Mononuclear cell (primary cell): Measurements from ENCODE around the gene IMPDH2. TPM values are rescaled to one million over a fixed set of nuclear protein-coding genes. Genes with fewer than 3 reads are reported as not detected.

ENCODE experiments used
- H3K27me3 ChIP-seq: 2 replicates; pipeline ENCODE4 v1.6.0; 2011; ENCODE audit warnings: low read length, control low read depth; ENCODE audit not compliant: insufficient read depth
- H3K4me1 ChIP-seq: 2 replicates; pipeline ENCODE4 v1.5.1; 2011; ENCODE audit warnings: mild to moderate bottlenecking, low read length, control low read depth; ENCODE audit not compliant: insufficient read depth
- H3K4me3 ChIP-seq: 2 replicates; pipeline ENCODE4 v1.5.1; 2011; ENCODE audit warnings: mild to moderate bottlenecking, low read length, moderate library complexity
- H3K9me3 ChIP-seq: 2 replicates; pipeline ENCODE4 v1.5.1; 2011; ENCODE audit warnings: low read depth, mild to moderate bottlenecking, control low read depth, low read length
- total RNA-seq: library from RNA; depleted of rRNA; stranded (reverse); fragments of >200 nt; gene quantifications from one replicate; pipeline ENCODE4 v1.2.3, GENCODE V29; 2012

The IMPDH2 gene
- total RNA-seq, 1 donor = 81.5 TPM

DNA sequence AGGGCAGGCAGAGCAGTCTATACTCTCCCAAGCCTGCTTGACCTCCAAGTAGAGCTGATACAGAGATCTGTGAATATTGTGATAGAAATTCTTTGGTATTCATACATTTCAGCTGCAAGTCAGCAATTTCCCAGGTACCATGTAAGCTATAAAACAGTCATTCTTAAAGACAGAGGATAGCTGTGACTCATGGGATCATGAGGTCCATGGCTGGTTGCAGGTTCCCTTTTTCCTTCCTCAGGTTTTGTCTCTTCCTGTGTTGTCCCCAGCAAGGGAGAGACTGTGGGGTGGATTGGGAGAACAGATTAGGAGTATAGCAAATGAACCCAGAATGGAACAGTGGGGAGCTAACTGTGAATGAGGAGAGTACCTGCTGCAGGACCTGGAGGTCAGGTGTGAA, 44.5 kb downstream of the IMPDH2 start:
- Histone ChIP-seq H3K27me3 (no peaks in the 10 kb centered on the region), H3K4me3 (no peak overlapping the region), H3K4me1 (peaks cover 9% of the 10 kb centered on the region), H3K9me3 (no peaks in the 10 kb centered on the region)

DNA sequence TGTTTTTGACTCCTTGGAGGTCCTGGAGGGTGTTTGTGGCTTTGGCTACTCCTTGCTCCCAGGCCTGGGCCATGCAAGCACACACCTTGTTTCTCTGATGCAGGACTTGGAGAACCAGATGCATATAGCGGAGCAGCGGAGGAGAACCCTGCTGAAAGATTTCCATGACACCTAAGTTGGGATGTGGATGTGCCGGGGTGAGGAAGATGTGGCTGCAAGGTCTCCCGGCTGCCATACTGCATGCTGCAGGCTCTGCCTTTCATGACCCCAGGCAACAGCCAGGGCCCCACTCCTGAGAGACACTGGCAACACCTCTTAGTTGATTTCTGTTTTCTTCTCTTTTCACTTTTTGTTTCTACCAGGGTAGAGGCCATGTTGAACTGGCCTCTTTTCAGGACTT, 46.1 kb downstream of the IMPDH2 start:
- H3K4me1 ChIP-seq = no peaks in the 10 kb centered on the region
- no peak overlapping the region for H3K4me3 ChIP-seq
- H3K27me3 ChIP-seq = no peaks in the 10 kb centered on the region
- no peaks in the 10 kb centered on the region for H3K9me3 ChIP-seq

DNA sequence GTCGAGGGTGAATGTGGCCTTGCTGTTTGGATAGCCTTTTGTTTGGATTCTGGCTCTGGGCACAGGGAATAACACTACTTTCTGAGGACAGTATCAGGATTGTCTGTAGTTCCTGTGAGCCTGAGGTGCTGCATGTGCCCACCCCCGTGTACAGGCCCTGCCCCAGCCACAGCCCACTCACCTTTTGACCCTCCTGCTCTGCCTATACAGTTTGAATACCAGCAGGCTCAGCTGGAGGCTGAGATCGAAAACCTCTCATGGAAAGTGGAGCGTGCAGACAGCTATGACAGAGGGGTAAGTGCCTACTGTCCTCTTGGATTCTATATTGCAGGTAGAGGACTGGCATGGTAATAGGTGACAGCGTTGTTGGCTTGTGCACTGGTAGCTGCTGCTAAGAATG, 46.5 kb downstream of the IMPDH2 start:
- Histone ChIP-seq H3K4me3 (no peak overlapping the region), H3K27me3 (no peaks in the 10 kb centered on the region), H3K4me1 (no peaks in the 10 kb centered on the region), H3K9me3 (no peaks in the 10 kb centered on the region)

DNA sequence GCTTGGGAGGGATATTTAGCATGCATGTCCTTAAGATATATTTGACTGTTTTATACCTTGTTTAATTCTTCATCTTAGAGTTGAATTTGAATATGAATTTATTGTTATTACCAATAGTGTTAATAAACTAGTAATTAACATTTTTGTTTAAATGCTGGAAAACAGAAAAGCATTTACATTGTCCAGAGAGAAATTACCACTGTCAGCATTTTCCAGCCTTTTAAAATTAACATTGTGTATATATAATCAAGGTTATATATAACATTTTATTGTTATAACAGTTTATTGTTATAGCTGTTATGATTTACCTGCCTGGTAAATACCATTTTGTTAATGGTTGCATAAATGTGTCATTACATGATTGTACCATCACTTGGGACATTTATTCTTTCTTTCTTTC, 47.2 kb downstream of the IMPDH2 start:
- H3K4me1 ChIP-seq = no peaks in the 10 kb centered on the region
- no peaks in the 10 kb centered on the region for H3K9me3 ChIP-seq
- no peaks in the 10 kb centered on the region for H3K27me3 ChIP-seq
- H3K4me3 ChIP-seq = no peak overlapping the region

DNA sequence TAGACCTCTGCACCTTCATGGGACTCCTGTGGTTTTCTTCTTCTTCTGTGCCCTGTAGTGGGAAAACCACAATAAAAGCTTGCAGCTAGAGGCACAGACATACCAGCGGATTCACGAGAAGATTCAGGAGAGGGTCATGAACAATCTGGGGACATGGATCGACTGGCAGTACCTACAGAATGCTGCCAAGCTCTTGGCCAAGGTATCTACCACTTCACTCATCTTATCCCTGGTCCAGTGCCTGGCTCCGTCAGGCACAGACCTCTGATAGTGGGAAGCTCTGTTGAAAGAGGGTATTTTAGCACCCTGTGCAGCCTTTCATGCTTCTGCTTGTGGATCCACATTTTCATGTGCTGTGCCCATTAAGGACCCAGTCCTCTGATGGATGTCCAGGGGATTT, 48.9 kb downstream of the IMPDH2 start:
- Histone ChIP-seq H3K4me3 (no peak overlapping the region), H3K4me1 (no peaks in the 10 kb centered on the region), H3K9me3 (no peaks in the 10 kb centered on the region), H3K27me3 (no peaks in the 10 kb centered on the region)

DNA sequence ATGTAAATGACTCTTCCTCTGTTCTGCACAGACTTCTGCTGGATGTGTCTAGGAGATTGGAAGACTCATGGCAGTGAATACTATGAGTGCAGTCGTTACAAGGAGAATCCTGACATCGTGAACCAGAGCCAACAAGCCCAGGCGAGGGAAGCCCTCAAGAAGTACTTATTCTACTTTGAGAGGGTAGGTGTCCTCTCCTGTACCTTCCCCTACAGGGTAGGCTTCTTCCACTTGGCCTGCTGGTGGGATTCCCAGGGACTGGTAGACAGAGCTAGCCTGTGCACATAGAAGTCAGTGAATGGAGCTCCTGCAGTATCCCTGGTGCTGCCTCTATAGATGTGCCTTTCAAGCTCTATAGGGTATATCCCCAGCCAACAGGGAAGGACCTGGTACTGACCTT, 49.7 kb downstream of the IMPDH2 start:
- H3K4me1 ChIP-seq = no peaks in the 10 kb centered on the region
- H3K4me3 ChIP-seq = no peak overlapping the region
- no peaks in the 10 kb centered on the region for H3K9me3 ChIP-seq
- no peaks in the 10 kb centered on the region for H3K27me3 ChIP-seq

Other genes starting within 250 kb of the IMPDH2 start
- 26.1 TPM for gene PRKAR2A, start 181.5 kb downstream of the IMPDH2 start, total RNA-seq
- gene SLC25A20, start 130.5 kb downstream of the IMPDH2 start, total RNA-seq = 2.2 TPM
- 120 TPM for gene ARIH2, start 110.6 kb downstream of the IMPDH2 start, total RNA-seq
- 18.6 TPM for gene P4HTM, start 39.2 kb downstream of the IMPDH2 start, total RNA-seq
- gene WDR6, start 22.0 kb downstream of the IMPDH2 start, total RNA-seq = 31.9 TPM
- gene DALRD3, start 10.8 kb downstream of the IMPDH2 start, total RNA-seq = 16.3 TPM
- 27.9 TPM for gene NDUFAF3, start 7.3 kb downstream of the IMPDH2 start, total RNA-seq
- gene QRICH1, start 64.7 kb upstream of the IMPDH2 start, total RNA-seq = 143 TPM
- 262 TPM for gene QARS1, start 75.4 kb upstream of the IMPDH2 start, total RNA-seq
- 21.5 TPM for gene USP19, start 91.4 kb upstream of the IMPDH2 start, total RNA-seq
- gene LAMB2, start 103.7 kb upstream of the IMPDH2 start, total RNA-seq = 3.1 TPM
- 15.4 TPM for gene CCDC71, start 136.9 kb upstream of the IMPDH2 start, total RNA-seq
- gene KLHDC8B, start 142.2 kb upstream of the IMPDH2 start, total RNA-seq = 2.7 TPM
- 5.0 TPM for gene C3orf62, start 247.8 kb upstream of the IMPDH2 start, total RNA-seq